Activated naive CD4-positive, alpha-beta T cell treated with anti-CD3 and anti-CD28 coated beads, Interleukin-2, amount 10 ng/mL, durations not matched to agents 7 days and 5 days (primary cell): ENCODE results near the gene MTPN.

Experiments
- CTCF ChIA-PET: fragments of 350-600 bp; sonication (Branson Sonifier 250); formaldehyde crosslinking; loops from one replicate; lab custom pipeline; 2021; ENCODE audit warnings: antibody characterized with exemption; lab: Charles Lee
- DNase-seq: peaks from one replicate; pipeline ENCODE4 v3.0.0-alpha.2; 2020
- H3K27ac Mint-ChIP-seq: one replicate; pipeline ENCODE4 v1.8.0; 2021; ENCODE audit warnings: mild to moderate bottlenecking, moderate library complexity, mixed read lengths
- H3K27me3 Mint-ChIP-seq: one replicate; pipeline ENCODE4 v1.8.0; 2021; ENCODE audit warnings: mild to moderate bottlenecking, mixed read lengths
- H3K36me3 Mint-ChIP-seq: one replicate; pipeline ENCODE4 v1.8.0; 2021; ENCODE audit warnings: mixed read lengths
- H3K4me1 Mint-ChIP-seq: one replicate; pipeline ENCODE4 v1.8.0; 2021; ENCODE audit warnings: mixed read lengths
- H3K4me3 Mint-ChIP-seq: one replicate; pipeline ENCODE4 v1.8.0; 2021; ENCODE audit warnings: mild to moderate bottlenecking, moderate library complexity, mixed read lengths
- H3K9me3 Mint-ChIP-seq: one replicate; pipeline ENCODE4 v1.8.0; 2021; ENCODE audit warnings: mixed read lengths

MTPN gene

DNA sequence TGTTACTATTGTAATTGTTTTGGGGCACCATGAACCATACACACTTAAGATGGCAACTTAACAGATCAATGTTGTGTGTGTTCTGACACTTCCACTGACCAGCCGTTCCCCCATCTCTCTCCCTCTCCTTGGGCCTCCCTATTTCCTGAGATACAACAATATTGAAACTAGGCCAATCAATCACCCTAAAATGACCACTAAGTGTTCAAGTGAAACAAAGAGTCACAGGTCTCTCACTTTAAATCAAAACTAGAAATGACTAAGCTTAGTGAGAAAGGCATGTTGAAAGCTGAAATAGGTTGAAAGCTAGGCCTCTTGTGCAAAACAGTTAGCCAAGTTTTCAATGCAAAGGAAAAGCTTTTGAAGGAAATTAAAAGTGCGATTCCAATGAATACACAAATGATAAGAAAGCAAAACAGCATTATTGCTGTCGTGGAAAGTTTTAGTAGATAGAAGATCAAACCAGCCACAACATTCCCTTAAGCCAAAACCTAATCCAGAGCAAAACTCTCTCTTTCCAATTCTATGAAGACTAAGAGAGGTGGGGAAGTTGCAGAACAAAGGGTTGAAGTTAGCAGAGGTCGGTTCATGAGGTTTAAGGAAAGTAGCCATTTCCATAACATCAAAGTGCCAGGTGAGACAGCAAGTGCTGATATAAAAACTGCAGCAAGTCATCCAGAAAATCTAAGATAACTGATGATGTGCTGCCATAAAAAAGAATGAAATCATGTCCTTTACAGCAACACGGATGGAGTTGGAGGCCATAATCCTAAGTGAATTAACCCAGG lies 90.6 kb downstream of the MTPN start:
- no peak overlapping the region for H3K27ac Mint-ChIP-seq
- no peak overlapping the region for H3K4me3 Mint-ChIP-seq
- DNase-seq, result no peak
- CTCF ChIA-PET, result interaction anchor here (0.6 kb wide), 1 partner anchor 173 kb away, joined by 3 read pairs; no protein-coding TSS in a partner anchor
- no peaks in the 10 kb centered on the region for H3K4me1 Mint-ChIP-seq
- no peaks in the 10 kb centered on the region for H3K9me3 Mint-ChIP-seq
- no peaks in the 10 kb centered on the region for H3K36me3 Mint-ChIP-seq
- H3K27me3 Mint-ChIP-seq, result no peaks in the 10 kb centered on the region

- H3K4me3 Mint-ChIP-seq, result no peak overlapping the region
- no peak for DNase-seq
- no peaks in the 10 kb centered on the region for H3K9me3 Mint-ChIP-seq
- H3K27me3 Mint-ChIP-seq, result no peaks in the 10 kb centered on the region
- no peaks in the 10 kb centered on the region for H3K36me3 Mint-ChIP-seq
- no peak overlapping the region for H3K27ac Mint-ChIP-seq
- H3K4me1 Mint-ChIP-seq, result no peaks in the 10 kb centered on the region
- CTCF ChIA-PET, result no interaction called here
Measured at GRCh38 chr7:135884495-135885232, 92.5 kb downstream of the MTPN start.

GRCh38 chr7:135879233-135879632 lies 97.9 kb downstream of the MTPN start:
- H3K36me3 Mint-ChIP-seq, result no peaks in the 10 kb centered on the region
- no peak overlapping the region for H3K4me3 Mint-ChIP-seq
- CTCF ChIA-PET, result no interaction called here
- H3K4me1 Mint-ChIP-seq, result no peaks in the 10 kb centered on the region
- no peak for DNase-seq
- peaks cover 4% of the 10 kb centered on the region for H3K27me3 Mint-ChIP-seq
- no peak overlapping the region for H3K27ac Mint-ChIP-seq
- no peaks in the 10 kb centered on the region for H3K9me3 Mint-ChIP-seq

- Mint-ChIP-seq H3K27ac (no peak overlapping the region), H3K9me3 (no peaks in the 10 kb centered on the region), H3K4me1 (no peaks in the 10 kb centered on the region), H3K27me3 (peaks cover 4% of the 10 kb centered on the region), H3K4me3 (no peak overlapping the region), H3K36me3 (no peaks in the 10 kb centered on the region)
- no peak for DNase-seq
- CTCF ChIA-PET, result no interaction called here
Measured at GRCh38 chr7:135878284-135878683, 98.9 kb downstream of the MTPN start.

DNA sequence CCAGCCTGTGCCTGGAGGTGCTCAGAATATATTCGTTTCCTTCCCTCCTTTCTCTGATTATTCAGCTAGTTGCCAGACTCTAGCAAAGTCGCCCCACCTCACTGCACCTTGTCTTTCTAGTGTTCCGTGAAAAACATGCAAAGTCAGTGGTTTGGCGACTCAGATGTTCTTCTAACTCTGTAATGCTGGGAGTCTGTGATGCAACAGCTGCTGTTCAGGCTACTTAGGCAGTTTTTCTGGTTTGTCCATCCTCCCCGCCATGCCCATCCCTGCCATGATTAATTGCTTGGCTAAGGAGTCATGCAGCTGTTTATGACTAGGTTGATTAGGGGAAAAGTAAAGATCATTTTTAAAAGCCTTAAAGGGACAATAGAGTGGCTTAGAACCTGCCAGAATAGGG lies 99.4 kb downstream of the MTPN start:
- CTCF ChIA-PET, result no interaction called here
- no peak overlapping the region for H3K4me3 Mint-ChIP-seq

More for the DNA sequence above, 99.4 kb downstream of the MTPN start:
- H3K36me3 Mint-ChIP-seq, result no peaks in the 10 kb centered on the region
- no peak for DNase-seq
- H3K9me3 Mint-ChIP-seq, result no peaks in the 10 kb centered on the region
- peaks cover 4% of the 10 kb centered on the region for H3K27me3 Mint-ChIP-seq
- H3K4me1 Mint-ChIP-seq, result no peaks in the 10 kb centered on the region
- H3K27ac Mint-ChIP-seq, result no peak overlapping the region
